Endothelial cell (in vitro differentiated cells): ENCODE measurements around the gene BEST4. TPM values are rescaled to one million over a fixed set of nuclear protein-coding genes. Genes with fewer than 3 reads are reported as not detected.

Experiments used
- DNase-seq: peaks from one replicate; pipeline ENCODE4 v3.0.0; 2021; ENCODE audit warnings: low spot score
- H3K27ac Mint-ChIP-seq: one replicate; pipeline ENCODE4 v1.8.0; 2021; ENCODE audit warnings: mixed read lengths, inconsistent platforms; ENCODE audit not compliant: unreplicated experiment
- H3K27me3 Mint-ChIP-seq: one replicate; pipeline ENCODE4 v1.8.0; 2021; ENCODE audit warnings: mild to moderate bottlenecking, moderate library complexity, mixed read lengths, inconsistent platforms; ENCODE audit not compliant: unreplicated experiment
- H3K36me3 Mint-ChIP-seq: one replicate; pipeline ENCODE4 v1.8.0; 2021; ENCODE audit warnings: mild to moderate bottlenecking, low read depth, mixed read lengths, inconsistent platforms; ENCODE audit not compliant: unreplicated experiment
- H3K4me1 Mint-ChIP-seq: one replicate; pipeline ENCODE4 v1.8.0; 2021; ENCODE audit warnings: mild to moderate bottlenecking, mixed read lengths, inconsistent platforms; ENCODE audit not compliant: unreplicated experiment
- H3K4me3 Mint-ChIP-seq: one replicate; pipeline ENCODE4 v1.8.0; 2021; ENCODE audit warnings: mild to moderate bottlenecking, mixed read lengths, inconsistent platforms; ENCODE audit not compliant: unreplicated experiment
- H3K9me3 Mint-ChIP-seq: one replicate; pipeline ENCODE4 v1.8.0; 2021; ENCODE audit warnings: mixed read lengths, inconsistent platforms; ENCODE audit not compliant: unreplicated experiment
- CTCF ChIP-seq: fragments of 200-600 bp; sonication (generic); IDR thresholded peaks from one replicate; pipeline ENCODE4 v1.5.0; 2021; ENCODE audit warnings: antibody characterized with exemption; ENCODE audit not compliant: unreplicated experiment
- total RNA-seq: library from RNA; stranded (reverse); fragmentation: NEBNext Ultra II Directional; extraction: Animal tissue kit (Norgen Biotek cat#: 25700); gene quantifications from one replicate; pipeline ENCODE4 v1.2.1, GENCODE V29; 2021; ENCODE audit not compliant: unreplicated experiment

Gene BEST4
- total RNA-seq, 1 donor from 2014 or later: 0.18 TPM

- peak overlapping the region; percentile 43 for H3K4me3 Mint-ChIP-seq
- no peak for DNase-seq
- H3K27ac Mint-ChIP-seq: no peak overlapping the region
- H3K27me3 Mint-ChIP-seq: peaks cover 23% of the 10 kb centered on the region
- no peak for TF ChIP-seq CTCF
- no peaks in the 10 kb centered on the region for H3K9me3 Mint-ChIP-seq
- H3K36me3 Mint-ChIP-seq: peaks cover 23% of the 10 kb centered on the region
- peaks cover 37% of the 10 kb centered on the region for H3K4me1 Mint-ChIP-seq
Measured at GRCh38 chr1:44803062-44803311, 15.0 kb upstream of the BEST4 start.

GRCh38 chr1:44802306-44803061 lies 14.5 kb upstream of the BEST4 start:
- H3K27me3 Mint-ChIP-seq: peaks cover 19% of the 10 kb centered on the region
- peaks cover 32% of the 10 kb centered on the region for H3K4me1 Mint-ChIP-seq
- DNase-seq: no peak
- H3K4me3 Mint-ChIP-seq: peak overlapping the region; percentile 65
- H3K27ac Mint-ChIP-seq: peak overlapping the region; percentile 45
- no peak for TF ChIP-seq CTCF
- H3K36me3 Mint-ChIP-seq: peaks cover 23% of the 10 kb centered on the region
- no peaks in the 10 kb centered on the region for H3K9me3 Mint-ChIP-seq

GRCh38 chr1:44801491-44802305 lies 13.7 kb upstream of the BEST4 start:
- peak overlapping the region; percentile 65 for H3K4me3 Mint-ChIP-seq
- DNase-seq: no peak
- H3K27me3 Mint-ChIP-seq: peaks cover 12% of the 10 kb centered on the region
- TF ChIP-seq CTCF: no peak
- no peaks in the 10 kb centered on the region for H3K9me3 Mint-ChIP-seq
- H3K4me1 Mint-ChIP-seq: peaks cover 24% of the 10 kb centered on the region
- peak overlapping the region; percentile 45 for H3K27ac Mint-ChIP-seq
- peaks cover 15% of the 10 kb centered on the region for H3K36me3 Mint-ChIP-seq

GRCh38 chr1:44799770-44800584 lies 12.0 kb upstream of the BEST4 start, which contains the start of gene PLK3:
TSS of gene PLK3 (plus strand) at chr1:44800377. CDS start at chr1:44800464, 87 bp downstream.
- Mint-ChIP-seq H3K9me3 (no peaks in the 10 kb centered on the region), H3K4me1 (peaks cover 20% of the 10 kb centered on the region), H3K27me3 (peaks cover 10% of the 10 kb centered on the region), H3K27ac (peak within 1 kb of the TSS; percentile 95), H3K4me3 (peak within 1 kb of the TSS; percentile 92), H3K36me3 (peaks cover 11% of the 10 kb centered on the region)
- TF ChIP-seq CTCF: peak; percentile 75
- peak; percentile 96 for DNase-seq
